CD4-positive, CD25-positive, alpha-beta regulatory T cell (primary cell): ENCODE measurements around the gene CRABP1. TPM values are rescaled to one million over a fixed set of nuclear protein-coding genes. Genes with fewer than 3 reads are reported as not detected.

Source experiments
- ATAC-seq, 2 donors: fragments of 150-1000 bp; cut with Tn5 transposase; one replicate each; pipeline ENCODE4 v1.10.0; 2021; ENCODE audit warnings: low read depth in 2 of 2, moderate number of reproducible peaks in 2 of 2, moderate library complexity in 1 of 2
- DNase-seq, 3 donors: peaks; one replicate each; pipeline versions ENCODE4 v3.0.0 to v3.0.0-alpha.2; 2012 to 2022; ENCODE audit warnings: mixed read lengths in 1 of 3
- H3K27ac ChIP-seq: one replicate; pipeline ENCODE4 v1.7.0; 2013; ENCODE audit warnings: mild to moderate bottlenecking, low read length; ENCODE audit not compliant: insufficient read depth, poor library complexity, severe bottlenecking
- H3K27me3 ChIP-seq: one replicate; pipeline ENCODE4 v1.7.0; 2013; ENCODE audit warnings: low read length; ENCODE audit not compliant: control insufficient read depth, insufficient read depth
- H3K36me3 ChIP-seq: one replicate; pipeline ENCODE4 v1.7.0; 2013; ENCODE audit warnings: mild to moderate bottlenecking, low read length, moderate library complexity; ENCODE audit not compliant: control insufficient read depth, insufficient read depth
- H3K4me1 ChIP-seq: 2 replicates; pipeline ENCODE4 v1.7.0; 2013; ENCODE audit warnings: mild to moderate bottlenecking, low read length; ENCODE audit not compliant: insufficient read depth, control insufficient read depth, poor library complexity, severe bottlenecking
- H3K4me3 ChIP-seq: one replicate; pipeline ENCODE4 v1.7.0; 2013; ENCODE audit warnings: low read depth, mild to moderate bottlenecking, low read length, moderate library complexity
- H3K9me3 ChIP-seq, 2 experiments: 1 replicate in 1 of 2; 2 replicates in 1 of 2; pipeline ENCODE4 v1.7.0; 2013; ENCODE audit warnings: low read length in 2 of 2, mild to moderate bottlenecking in 1 of 2, moderate library complexity in 1 of 2; ENCODE audit not compliant: control insufficient read depth in 2 of 2
- H3K27ac Mint-ChIP-seq, 3 donors: one replicate each; pipeline ENCODE4 v1.8.0; 2020 to 2022; ENCODE audit warnings: mild to moderate bottlenecking in 3 of 3, mixed read lengths in 3 of 3, moderate library complexity in 2 of 3
- H3K27me3 Mint-ChIP-seq: one replicate; pipeline ENCODE4 v1.8.0; 2022; ENCODE audit warnings: mild to moderate bottlenecking, mixed read lengths
- H3K36me3 Mint-ChIP-seq: one replicate; pipeline ENCODE4 v1.8.0; 2020; ENCODE audit warnings: mixed read lengths
- H3K4me1 Mint-ChIP-seq, 4 donors: one replicate each; pipeline ENCODE4 v1.8.0; 2020 to 2022; ENCODE audit warnings: mixed read lengths in 4 of 4, mild to moderate bottlenecking in 1 of 4
- H3K4me3 Mint-ChIP-seq, 4 donors: one replicate each; pipeline ENCODE4 v1.8.0; 2020 to 2022; ENCODE audit warnings: mild to moderate bottlenecking in 4 of 4, mixed read lengths in 4 of 4, moderate library complexity in 3 of 4
- H3K9me3 Mint-ChIP-seq, 7 donors: one replicate each; pipeline ENCODE4 v1.8.0; 2020 to 2022; ENCODE audit warnings: mixed read lengths in 7 of 7, mild to moderate bottlenecking in 3 of 7, moderate library complexity in 2 of 7
- polyA plus RNA-seq, 4 donors: library from polyadenylated mRNA; unstranded; fragments of 300-500 nt; fragmentation: Illumina TruSeq; gene quantifications; one replicate each; pipeline ENCODE4 v1.2.3, GENCODE V29; 2021
- total RNA-seq: library from RNA; stranded (reverse); gene quantifications from one replicate; pipeline ENCODE4 v1.2.3, GENCODE V29; 2022

The CRABP1 gene
- total and polyA plus RNA-seq, 5 donors from 2014 or later = not detected

GRCh38 chr15:78388865-78389264 lies 48.7 kb downstream of the CRABP1 start:
- Mint-ChIP-seq H3K4me3 (no peak overlapping the region), H3K27ac (no peak overlapping the region), H3K4me1 (no peaks in the 10 kb centered on the region), H3K9me3 (peaks cover 0 to 2% (median 0%) of the 10 kb centered on the region in 7 donors), H3K36me3 (no peaks in the 10 kb centered on the region), H3K27me3 (peaks cover 26% of the 10 kb centered on the region)
- Histone ChIP-seq H3K4me1 (no peaks in the 10 kb centered on the region), H3K4me3 (no peak overlapping the region), H3K27ac (no peak overlapping the region), H3K9me3 (no peaks in the 10 kb centered on the region), H3K36me3 (no peaks in the 10 kb centered on the region), H3K27me3 (peaks cover 3% of the 10 kb centered on the region)
- DNase-seq (no peak), ATAC-seq (no peak)

- H3K4me3 ChIP-seq = no peak overlapping the region
- ATAC-seq (no peak), DNase-seq (no peak)
- H3K9me3 ChIP-seq = no peaks in the 10 kb centered on the region
- no peaks in the 10 kb centered on the region for H3K4me1 ChIP-seq
- Mint-ChIP-seq H3K4me1 (no peaks in the 10 kb centered on the region), H3K27ac (no peak overlapping the region), H3K9me3 (peaks cover 0 to 2% (median 0%) of the 10 kb centered on the region in 7 donors), H3K4me3 (no peak overlapping the region), H3K27me3 (peaks cover 23% of the 10 kb centered on the region), H3K36me3 (no peaks in the 10 kb centered on the region)
- no peak overlapping the region for H3K27ac ChIP-seq
- H3K36me3 ChIP-seq = no peaks in the 10 kb centered on the region
- peaks cover 1% of the 10 kb centered on the region for H3K27me3 ChIP-seq
These were observed 49.2 kb downstream of the CRABP1 start for GRCh38 chr15:78389322-78389721.

GRCh38 chr15:78389738-78390137 lies 49.6 kb downstream of the CRABP1 start:
- Histone ChIP-seq H3K9me3 (no peaks in the 10 kb centered on the region), H3K4me1 (no peaks in the 10 kb centered on the region), H3K27me3 (peaks cover 1% of the 10 kb centered on the region), H3K27ac (no peak overlapping the region), H3K4me3 (no peak overlapping the region), H3K36me3 (no peaks in the 10 kb centered on the region)
- no peaks in the 10 kb centered on the region for H3K36me3 Mint-ChIP-seq
- no peaks in the 10 kb centered on the region for H3K4me1 Mint-ChIP-seq
- no peak overlapping the region for H3K27ac Mint-ChIP-seq
- DNase-seq (no peak), ATAC-seq (no peak)
- H3K4me3 Mint-ChIP-seq = no peak overlapping the region
- H3K9me3 Mint-ChIP-seq = peaks cover 0 to 2% (median 0%) of the 10 kb centered on the region in 7 donors
- peaks cover 23% of the 10 kb centered on the region for H3K27me3 Mint-ChIP-seq

GRCh38 chr15:78390242-78390641 lies 50.1 kb downstream of the CRABP1 start:
- Mint-ChIP-seq H3K27ac (no peak overlapping the region), H3K4me1 (no peaks in the 10 kb centered on the region), H3K27me3 (peaks cover 26% of the 10 kb centered on the region), H3K36me3 (no peaks in the 10 kb centered on the region), H3K9me3 (peaks cover 0 to 2% (median 0%) of the 10 kb centered on the region in 7 donors), H3K4me3 (no peak overlapping the region)
- H3K4me3 ChIP-seq = no peak overlapping the region
- no peak for ATAC-seq
- H3K4me1 ChIP-seq = no peaks in the 10 kb centered on the region
- no peaks in the 10 kb centered on the region for H3K9me3 ChIP-seq
- peaks cover 1% of the 10 kb centered on the region for H3K27me3 ChIP-seq
- no peaks in the 10 kb centered on the region for H3K36me3 ChIP-seq
- no peak overlapping the region for H3K27ac ChIP-seq
- no peak for DNase-seq

GRCh38 chr15:78390826-78391225 lies 50.7 kb downstream of the CRABP1 start:
- Mint-ChIP-seq H3K27me3 (peaks cover 27% of the 10 kb centered on the region), H3K36me3 (no peaks in the 10 kb centered on the region), H3K4me1 (no peaks in the 10 kb centered on the region), H3K9me3 (peaks cover 0 to 2% (median 0%) of the 10 kb centered on the region in 7 donors), H3K27ac (no peak overlapping the region), H3K4me3 (no peak overlapping the region)
- no peaks in the 10 kb centered on the region for H3K4me1 ChIP-seq
- H3K4me3 ChIP-seq = no peak overlapping the region
- no peaks in the 10 kb centered on the region for H3K9me3 ChIP-seq
- DNase-seq (no peak), ATAC-seq (no peak)
- no peak overlapping the region for H3K27ac ChIP-seq
- H3K27me3 ChIP-seq = peaks cover 1% of the 10 kb centered on the region
- H3K36me3 ChIP-seq = no peaks in the 10 kb centered on the region

GRCh38 chr15:78391781-78392180 lies 51.6 kb downstream of the CRABP1 start:
- no peak overlapping the region for H3K27ac Mint-ChIP-seq
- peaks cover 1% of the 10 kb centered on the region for H3K27me3 ChIP-seq
- H3K27me3 Mint-ChIP-seq = peaks cover 27% of the 10 kb centered on the region
- H3K9me3 ChIP-seq = no peaks in the 10 kb centered on the region
- no peak overlapping the region for H3K4me3 Mint-ChIP-seq
- no peak overlapping the region for H3K4me3 ChIP-seq
- H3K36me3 ChIP-seq = no peaks in the 10 kb centered on the region
- H3K4me1 Mint-ChIP-seq = no peaks in the 10 kb centered on the region
- no peaks in the 10 kb centered on the region for H3K36me3 Mint-ChIP-seq
- H3K27ac ChIP-seq = no peak overlapping the region
- peaks cover 0 to 2% (median 0%) of the 10 kb centered on the region in 7 donors for H3K9me3 Mint-ChIP-seq
- ATAC-seq (no peak), DNase-seq (no peak)
- H3K4me1 ChIP-seq = no peaks in the 10 kb centered on the region

- H3K36me3 Mint-ChIP-seq = no peaks in the 10 kb centered on the region
- Histone ChIP-seq H3K27me3 (peaks cover 1% of the 10 kb centered on the region), H3K27ac (no peak overlapping the region), H3K36me3 (no peaks in the 10 kb centered on the region), H3K4me3 (no peak overlapping the region), H3K9me3 (no peaks in the 10 kb centered on the region), H3K4me1 (no peaks in the 10 kb centered on the region)
- DNase-seq (no peak), ATAC-seq (no peak)
- H3K4me3 Mint-ChIP-seq = no peak overlapping the region
- peaks cover 0 to 2% (median 0%) of the 10 kb centered on the region in 7 donors for H3K9me3 Mint-ChIP-seq
- no peak overlapping the region for H3K27ac Mint-ChIP-seq
- H3K4me1 Mint-ChIP-seq = no peaks in the 10 kb centered on the region
- peaks cover 27% of the 10 kb centered on the region for H3K27me3 Mint-ChIP-seq
These were observed 52.3 kb downstream of the CRABP1 start for GRCh38 chr15:78392430-78392829.

- H3K4me3 ChIP-seq = no peak overlapping the region
- Mint-ChIP-seq H3K4me1 (no peaks in the 10 kb centered on the region), H3K27ac (no peak overlapping the region), H3K9me3 (peaks cover 0 to 2% (median 0%) of the 10 kb centered on the region in 7 donors), H3K27me3 (peaks cover 27% of the 10 kb centered on the region), H3K4me3 (no peak overlapping the region), H3K36me3 (no peaks in the 10 kb centered on the region)
- H3K9me3 ChIP-seq = no peaks in the 10 kb centered on the region
- no peaks in the 10 kb centered on the region for H3K36me3 ChIP-seq
- peaks cover 1% of the 10 kb centered on the region for H3K27me3 ChIP-seq
- no peaks in the 10 kb centered on the region for H3K4me1 ChIP-seq
- H3K27ac ChIP-seq = no peak overlapping the region
- DNase-seq (no peak), ATAC-seq (no peak)
These were observed 53.0 kb downstream of the CRABP1 start for GRCh38 chr15:78393137-78393536.
